ENCODE results near the gene SOCS2.
"Not testable (repeated sequence)": the region's sequence is repeated elsewhere in the genome, so short reads cannot be mapped to it uniquely, and the experiment has no call there.

Gene SOCS2

DNA sequence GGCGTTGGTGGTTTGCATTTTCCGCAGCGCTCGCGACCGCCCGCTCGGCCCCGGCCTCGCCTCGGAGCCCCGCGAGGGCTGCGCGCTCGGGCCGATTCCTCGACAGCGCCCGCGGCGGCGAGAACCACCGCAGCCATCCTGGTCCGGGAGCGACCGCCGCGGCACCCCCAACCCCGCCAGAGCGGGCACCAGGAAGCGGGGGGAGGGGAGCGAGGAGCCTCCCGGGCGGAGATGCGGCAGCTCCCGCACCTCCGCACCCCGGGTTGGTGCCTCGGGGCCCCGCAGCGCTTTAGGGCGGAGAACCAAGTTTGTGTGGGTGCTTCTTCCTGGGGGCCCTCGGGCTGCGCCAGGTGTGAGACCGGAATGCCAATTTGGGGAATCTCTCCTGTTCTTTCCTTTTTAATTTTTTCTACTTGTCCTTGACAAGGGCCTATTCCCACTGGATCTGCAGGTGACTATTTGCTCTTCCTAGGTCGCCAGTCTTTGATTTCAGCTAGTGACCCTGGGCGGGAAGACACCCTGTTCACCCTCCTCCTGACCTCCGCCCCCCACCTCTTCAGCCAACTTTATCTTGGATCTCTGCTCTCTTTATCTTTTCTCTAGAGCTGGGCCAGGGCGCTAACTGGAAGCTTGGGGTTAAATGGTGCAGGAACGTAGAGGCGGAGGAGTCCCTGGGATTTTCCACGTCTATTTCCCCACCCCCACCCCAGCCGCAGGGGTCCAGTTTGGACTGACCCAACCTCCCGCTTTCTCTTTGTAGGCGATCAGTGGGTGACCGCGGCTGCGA lies at the start of gene SOCS2:
Gene SOCS2 (plus strand): TSS at position 751 of the 787 bp plus-strand sequence. CDS start 223 bp downstream, outside the sequence.
- DNase-seq: peak; percentile 42

- DNase-seq: no peak
These were observed 47.9 kb upstream of the SOCS2 start for GRCh38 chr12:93524386-93525133.

- no peak for DNase-seq
These were observed 45.6 kb upstream of the SOCS2 start for GRCh38 chr12:93526786-93527428.

- no peak for DNase-seq
These were observed 42.1 kb upstream of the SOCS2 start for GRCh38 chr12:93530358-93530757.

- no peak for DNase-seq
These were observed 39.2 kb upstream of the SOCS2 start for GRCh38 chr12:93533310-93533709.

GRCh38 chr12:93536111-93536765 lies 36.2 kb upstream of the SOCS2 start:
- DNase-seq: no peak

- no peak for DNase-seq
These were observed 35.5 kb upstream of the SOCS2 start for GRCh38 chr12:93536766-93537488.

DNA sequence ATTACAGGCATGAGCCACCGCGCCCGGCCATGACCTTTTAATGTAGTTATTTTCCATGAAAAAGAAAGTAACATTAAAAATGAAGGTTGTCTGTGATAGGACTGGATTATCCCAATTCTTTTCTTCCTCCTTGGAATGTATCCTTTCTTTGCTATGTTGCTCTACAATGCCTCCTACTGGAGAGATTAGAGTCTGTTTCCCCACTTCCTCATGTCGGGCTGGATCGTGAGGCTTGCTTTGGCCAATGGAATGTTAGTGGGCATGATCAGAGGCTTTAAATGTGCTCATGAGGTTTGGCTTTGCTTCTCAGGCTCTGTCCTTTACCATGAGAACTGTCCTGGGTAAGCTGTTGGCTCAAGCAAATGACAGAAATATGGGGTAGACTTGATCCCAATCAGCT lies 34.7 kb upstream of the SOCS2 start:
- DNase-seq: no peak

DNA sequence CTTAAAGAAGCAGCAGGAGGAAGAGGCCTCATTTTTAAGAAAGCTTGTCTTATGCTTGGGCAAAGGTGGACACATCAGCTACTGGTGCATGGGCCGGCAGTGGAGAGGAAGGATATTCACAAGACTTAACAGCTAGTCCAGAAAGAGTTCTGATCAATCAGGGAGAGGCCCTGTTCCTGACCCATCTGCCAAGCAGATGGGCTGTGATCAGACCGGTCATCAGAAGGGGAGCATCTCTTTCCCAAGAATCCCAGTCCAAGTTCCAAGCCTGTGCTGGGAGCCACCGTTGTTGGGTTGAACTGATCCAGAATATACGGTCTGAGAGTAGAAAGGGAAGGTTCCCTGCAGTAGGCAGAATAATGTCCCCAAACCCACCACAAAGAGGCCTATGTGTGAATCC lies 32.7 kb upstream of the SOCS2 start:
- DNase-seq: no peak

- no peak for DNase-seq
These were observed 32.0 kb upstream of the SOCS2 start for GRCh38 chr12:93540466-93540865.

DNA sequence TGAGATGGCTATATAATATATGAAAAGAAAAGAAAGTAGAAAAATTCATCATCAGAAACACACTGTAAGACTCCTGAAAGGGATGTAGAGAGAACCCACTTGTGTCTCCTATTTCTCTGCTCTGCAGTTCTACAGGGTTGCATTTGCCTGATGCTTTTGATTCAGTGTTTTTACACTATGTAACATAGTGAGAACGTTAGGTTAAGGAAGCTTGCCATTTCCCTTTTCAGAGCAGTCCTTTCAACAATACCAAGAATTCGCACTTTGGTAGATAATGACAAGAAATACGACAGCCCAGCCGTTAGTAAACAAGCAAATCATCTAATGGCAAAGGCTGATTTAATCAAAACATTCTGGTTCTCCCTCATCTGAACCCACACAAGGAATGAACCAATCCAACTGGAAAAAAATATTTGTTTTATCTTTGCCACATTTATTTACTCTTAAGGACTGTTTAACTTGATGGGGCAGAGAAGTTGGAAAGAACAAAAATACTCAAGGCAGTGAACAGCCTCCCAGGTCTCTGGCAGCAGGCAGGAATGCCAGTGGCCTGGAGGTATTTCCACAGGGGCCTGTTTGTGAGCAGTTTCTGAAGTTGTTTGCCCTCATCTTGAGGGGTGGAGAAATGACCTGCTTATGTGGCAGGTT lies 30.8 kb upstream of the SOCS2 start:
- DNase-seq: no peak

- DNase-seq: no peak
These were observed 24.7 kb upstream of the SOCS2 start for GRCh38 chr12:93547778-93548177.

DNA sequence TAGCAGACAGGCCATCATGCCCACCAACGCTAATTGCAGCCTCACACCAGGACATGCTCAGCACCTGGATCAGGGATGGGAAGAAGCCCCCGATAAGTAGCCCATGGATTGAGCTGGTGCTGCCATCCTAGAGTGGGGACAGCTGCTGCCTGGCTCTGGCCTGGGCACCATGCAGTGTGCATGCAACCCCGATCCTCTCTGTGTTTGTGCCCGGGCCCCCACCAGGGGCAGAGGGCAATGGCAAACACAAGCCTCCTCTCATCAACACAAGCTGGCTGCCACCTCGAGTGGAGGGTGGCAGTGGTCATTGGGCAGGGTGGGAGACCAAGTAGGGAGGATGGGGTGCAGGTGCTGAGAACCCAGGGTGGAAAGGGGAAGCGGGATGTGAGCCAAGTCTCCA lies 23.3 kb upstream of the SOCS2 start:
- DNase-seq: no peak

DNA sequence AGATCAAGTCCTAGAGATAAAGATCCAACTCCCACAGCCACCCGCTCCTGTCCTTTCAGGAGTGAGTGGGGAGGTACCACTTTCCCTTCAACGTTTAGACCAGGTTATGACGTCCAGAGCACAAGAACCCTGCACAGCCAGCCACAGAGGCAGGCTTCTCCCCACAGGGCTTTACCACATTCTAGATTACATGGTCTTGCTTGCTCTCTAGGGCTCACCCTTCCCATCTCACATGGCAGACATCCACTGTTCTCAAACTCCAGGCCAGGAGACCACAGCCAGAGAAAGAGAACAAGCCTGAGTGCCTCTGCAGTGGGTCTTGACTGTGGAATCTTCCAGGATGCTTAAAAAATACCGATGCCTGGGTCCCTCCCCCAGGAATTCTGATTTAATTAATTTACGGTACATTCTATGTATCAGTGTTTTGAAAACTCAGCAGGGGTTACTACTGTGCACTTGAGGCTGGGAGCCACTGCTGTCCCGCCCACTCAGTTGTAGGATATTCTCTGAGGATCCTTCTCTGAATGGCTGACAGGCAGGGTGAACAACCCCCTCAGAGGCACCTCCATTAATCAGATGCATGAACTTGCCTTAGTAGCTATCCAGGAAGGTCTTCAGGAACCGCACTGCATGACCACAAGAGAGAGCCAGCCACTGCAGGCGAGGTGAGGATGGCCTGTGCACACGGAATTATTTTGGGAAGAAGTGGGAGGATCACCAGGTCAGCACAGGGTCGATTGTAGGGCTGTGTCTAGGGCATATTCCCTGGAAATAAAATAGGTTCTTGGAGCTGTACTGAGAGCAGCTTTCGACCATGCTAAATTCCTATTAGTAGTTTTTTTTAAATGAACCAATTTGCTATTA lies 21.5 kb upstream of the SOCS2 start:
- no peak for DNase-seq

DNA sequence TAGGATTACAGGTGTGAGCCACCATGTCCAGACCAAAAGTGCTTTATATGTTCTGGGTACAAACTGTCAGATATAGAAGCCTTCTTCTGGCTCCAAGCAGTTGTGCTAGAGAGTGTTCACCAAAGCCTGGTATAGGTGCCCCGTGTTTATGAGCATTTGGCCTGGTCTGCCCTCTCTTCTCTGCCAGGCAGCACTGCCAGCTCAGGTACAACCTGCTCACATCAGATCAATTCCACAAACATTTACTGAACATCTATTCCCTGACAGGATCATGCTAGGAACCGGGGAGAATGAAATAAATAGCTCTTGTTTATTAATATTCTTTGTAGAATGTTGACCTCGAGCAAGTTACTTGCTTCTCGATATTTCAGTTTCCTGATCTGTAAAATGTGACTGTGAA lies 20.0 kb upstream of the SOCS2 start:
- no peak for DNase-seq

GRCh38 chr12:93557879-93558278 lies 14.6 kb upstream of the SOCS2 start:
- DNase-seq: not testable (repeated sequence)

- not testable (repeated sequence) for DNase-seq
These were observed 13.8 kb upstream of the SOCS2 start for GRCh38 chr12:93558685-93559084.

DNA sequence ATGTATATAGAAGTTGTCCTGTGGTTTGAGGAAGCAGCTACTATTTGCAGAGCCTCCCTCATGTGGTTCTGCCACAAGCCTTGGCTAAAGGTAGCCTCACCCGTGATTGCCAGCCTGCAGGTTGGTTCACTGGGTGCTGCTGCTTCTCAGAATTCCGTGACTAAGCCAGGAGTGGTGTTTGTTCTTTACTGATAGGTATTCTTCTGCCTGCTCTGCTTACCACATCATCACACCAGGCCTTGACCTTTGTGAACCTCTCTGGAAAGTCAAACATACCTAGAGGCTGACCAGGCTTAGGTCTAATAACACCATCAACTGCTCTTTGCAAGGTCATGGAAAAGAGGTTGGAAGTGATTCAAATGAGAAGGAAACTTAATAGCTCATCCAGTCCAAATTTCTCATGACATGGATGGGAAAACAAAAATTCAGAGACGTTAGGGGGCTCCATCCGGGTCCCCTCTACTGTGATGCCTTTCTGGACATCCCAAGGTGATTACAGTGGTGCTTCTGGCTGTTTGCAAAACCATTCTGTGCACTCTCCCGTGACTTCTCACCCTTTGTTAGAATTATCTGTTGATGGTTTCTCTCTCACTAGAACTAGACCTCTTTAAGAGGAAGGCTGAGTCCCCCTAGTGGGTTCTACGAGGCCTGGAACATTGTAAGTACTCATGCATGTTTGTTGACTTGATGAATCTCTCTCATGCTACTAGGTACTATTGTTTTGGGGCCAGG lies 8.5 kb upstream of the SOCS2 start:
- DNase-seq: no peak

GRCh38 chr12:93565760-93566159 lies 6.7 kb upstream of the SOCS2 start:
- DNase-seq: no peak

DNA sequence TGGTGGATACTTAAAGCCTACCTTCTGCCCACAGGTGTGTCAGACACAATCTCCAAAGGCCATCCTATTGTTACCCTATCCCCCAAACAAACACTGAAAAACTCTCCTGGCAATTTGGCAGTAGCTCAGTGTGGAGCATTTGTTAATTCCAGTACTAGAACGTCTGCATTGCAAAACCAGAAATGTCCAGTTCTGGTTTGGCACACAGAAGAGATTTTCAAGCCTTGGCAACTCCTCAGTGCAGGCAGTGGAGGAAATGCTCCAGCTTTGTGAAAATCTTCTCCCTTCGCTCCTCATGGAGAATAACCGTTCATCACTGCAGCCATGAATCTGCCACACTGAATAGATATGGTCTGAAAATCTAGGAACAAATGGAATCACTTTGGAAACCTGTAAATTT lies 5.3 kb upstream of the SOCS2 start:
- DNase-seq: no peak
